ENCODE measurements around the gene NME9. TPM values are rescaled to one million over a fixed set of nuclear protein-coding genes. Genes with fewer than 3 reads are reported as not detected.

NME9 gene
- total and polyA plus RNA-seq, 7 donors: 0.23 TPM; not detected in 6

DNA sequence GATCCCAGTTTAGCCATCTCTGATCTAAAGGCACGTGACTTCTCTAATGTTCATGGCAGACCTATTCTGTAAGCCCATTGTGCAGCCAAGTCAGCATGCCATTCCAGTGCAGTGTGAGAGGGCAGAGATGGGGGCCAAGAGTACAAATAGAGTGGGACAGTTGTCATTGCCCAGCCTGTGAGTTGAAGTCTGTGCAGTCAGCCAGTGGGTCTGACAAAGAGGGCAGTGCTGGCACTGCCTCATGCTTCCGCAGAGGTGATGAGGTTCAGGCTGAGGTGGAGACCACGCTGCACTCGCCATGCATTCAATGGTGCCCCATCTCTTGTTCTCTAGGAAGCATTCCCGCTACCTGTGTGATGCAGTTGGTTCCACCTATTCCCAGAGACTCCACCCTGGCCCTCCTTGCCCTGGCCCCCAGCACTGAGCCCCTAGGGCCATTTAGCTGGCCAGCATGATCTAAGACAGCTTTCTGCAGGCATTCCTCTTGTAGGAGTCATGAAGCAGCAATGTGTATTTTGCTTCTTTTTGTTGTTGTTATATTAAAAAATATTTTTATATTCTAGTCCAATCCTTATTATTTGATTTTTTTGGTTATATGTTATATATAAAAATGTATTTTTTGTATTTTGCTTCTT is 22.4 kb upstream of the NME9 start:
- TF ChIP-seq POLR2AphosphoS5 (IDR thresholded peaks at IDR 0.05) (no peak), CTCF (IDR thresholded peaks at IDR 0.05) (no peak), EP300 (IDR thresholded peaks at IDR 0.05) (no peak), POLR2A (IDR thresholded peaks at IDR 0.05) (no peak)
- Histone ChIP-seq H3K9me3 (no peaks in the 10 kb centered on the region), H3K36me3 (peaks cover 0 to 12% (median 0%) of the 10 kb centered on the region in 4 donors), H3K4me1 (peaks cover 0 to 41% (median 29%) of the 10 kb centered on the region in 4 donors), H3K27ac (no peak overlapping the region), H3K27me3 (no peaks in the 10 kb centered on the region), H3K4me3 (no peak overlapping the region)
- intact Hi-C loops (cut with DNase I): no loop called here
- 95 to 97% methylated on average over 5 of the region's 5 CpGs for WGBS, 2 donors
- peak; percentile 22 for DNase-seq

DNA sequence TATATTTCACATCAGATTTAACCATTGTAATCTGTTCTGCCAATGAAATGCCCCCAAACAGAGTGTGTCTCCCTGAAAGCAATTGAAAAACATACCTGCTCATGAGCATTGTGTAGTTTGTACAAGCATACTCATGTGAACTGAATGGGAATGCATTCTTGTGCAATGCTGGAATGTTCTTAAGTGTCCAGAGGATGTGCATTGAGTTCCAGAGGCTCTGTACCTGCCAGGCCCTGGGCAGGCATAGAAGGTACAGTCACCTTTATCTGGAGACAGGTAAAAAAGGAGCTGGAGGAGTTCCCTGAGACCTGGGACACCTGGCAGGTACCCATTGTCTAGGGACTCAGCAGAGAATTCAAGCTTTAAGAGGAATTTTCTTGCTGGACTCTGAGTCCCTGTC is 21.5 kb upstream of the NME9 start:
- Histone ChIP-seq H3K27me3 (no peaks in the 10 kb centered on the region), H3K4me1 (peaks cover 0 to 35% (median 25%) of the 10 kb centered on the region in 4 donors), H3K36me3 (peaks cover 0 to 11% (median 0%) of the 10 kb centered on the region in 4 donors), H3K9me3 (no peaks in the 10 kb centered on the region), H3K4me3 (no peak overlapping the region), H3K27ac (peak overlapping the region in 1 of 4 donors; percentile 97)
- no peak for TF ChIP-seq CTCF (IDR thresholded peaks at IDR 0.05)
- no peak for TF ChIP-seq POLR2AphosphoS5 (IDR thresholded peaks at IDR 0.05)
- no peak for TF ChIP-seq POLR2A (IDR thresholded peaks at IDR 0.05)
- TF ChIP-seq EP300 (IDR thresholded peaks at IDR 0.05): no peak
- DNase-seq: peak; percentile 15
- intact Hi-C loops (cut with DNase I): no loop called here

GRCh38 chr3:138349926-138350665 is 20.4 kb upstream of the NME9 start:
- DNase-seq: no peak
- WGBS, 2 donors: 62 to 68% methylated on average over 15 of the region's 15 CpGs

More at GRCh38 chr3:138349926-138350665, 20.4 kb upstream of the NME9 start:
- H3K36me3 ChIP-seq: peaks cover 0 to under 1% (median 0%) of the 10 kb centered on the region in 4 donors
- H3K4me3 ChIP-seq: peak overlapping the region; percentile 73 to 95 (median 91)
- peaks cover 0 to 35% (median 25%) of the 10 kb centered on the region in 4 donors for H3K4me1 ChIP-seq
- H3K9me3 ChIP-seq: no peaks in the 10 kb centered on the region
- no peaks in the 10 kb centered on the region for H3K27me3 ChIP-seq
- peak overlapping the region; percentile 92 to 97 (median 96) for H3K27ac ChIP-seq
- TF ChIP-seq EP300 (IDR thresholded peaks at IDR 0.05) (no peak), POLR2A (IDR thresholded peaks at IDR 0.05) (no peak), POLR2AphosphoS5 (IDR thresholded peaks at IDR 0.05) (no peak), CTCF (IDR thresholded peaks at IDR 0.05) (no peak)
- intact Hi-C loops (cut with DNase I): loop anchor here (2.0 kb wide), 2 partner anchors 33 to 259 kb away; partner anchors contain the start of gene FAIM

All from sigmoid colon (tissue), 7 donors.